ENCODE data around the gene HS6ST2. TPM values are rescaled to one million over a fixed set of nuclear protein-coding genes. Genes with fewer than 3 reads are reported as not detected.

Gene HS6ST2
- total RNA-seq = 37.8 TPM

DNA sequence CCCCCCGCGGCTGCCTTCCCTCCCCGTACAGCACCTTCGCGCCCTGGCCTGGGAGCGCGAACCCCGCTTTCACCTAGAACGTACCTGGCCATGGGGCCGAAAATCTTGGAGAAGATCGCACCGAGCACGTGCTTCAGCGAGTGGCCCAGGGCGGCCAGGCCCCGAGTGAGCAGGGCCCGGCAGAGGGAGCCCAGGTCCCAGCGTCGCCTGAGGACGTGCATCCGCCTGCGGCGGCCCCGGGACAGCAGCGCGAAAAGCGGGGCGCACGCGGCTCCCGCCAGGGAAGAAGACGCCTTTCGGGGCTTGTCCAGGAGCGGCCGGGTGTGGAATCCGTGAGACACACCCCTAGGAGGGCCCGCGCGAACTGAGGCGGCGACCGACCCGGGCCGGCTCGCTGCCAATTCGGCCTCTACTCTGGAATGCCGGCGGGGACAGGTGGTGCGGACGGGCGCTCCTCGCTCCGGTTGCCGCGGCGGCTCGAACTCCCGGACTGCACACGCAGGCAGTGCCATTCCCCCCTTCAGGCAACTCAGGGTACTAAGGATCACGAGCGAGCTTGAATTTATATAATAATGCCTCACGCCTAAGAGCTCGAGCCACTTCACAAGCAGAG, at the start of gene HS6ST2:
HS6ST2 (minus strand) TSS at position 539 of the 613 bp plus-strand sequence.

Small RNAs within 50 kb of the gene (small RNA-seq; reads per million reads assigned to genes)
- gene RNU6-98P (0.08 reads per million), gene Z82205.1 (not detected)

Other genes with a start within 250 kb of the HS6ST2 start
- not detected for gene USP26, start 138.5 kb upstream of the HS6ST2 start, total RNA-seq

Data from diencephalon (tissue), 1 donor.